VCaP (cell line): ENCODE results near the gene HSD17B3.

ENCODE experiments used
- H3K27ac ChIP-seq: fragments of 450-650 bp; 2 replicates; pipeline ENCODE4 v1.5.1; 2017
- TF ChIP-seq, protein P1 (sequence below): fragments of 450-650 bp; conservative IDR thresholded peaks from 2 replicates; pipeline ENCODE4 v1.5.1; 2017; ENCODE audit warnings: mild to moderate bottlenecking, moderate library complexity

Gene HSD17B3

GRCh38 chr9:96216583-96216982 lies 85.4 kb downstream of the HSD17B3 start:
- TF ChIP-seq, protein P1, sequence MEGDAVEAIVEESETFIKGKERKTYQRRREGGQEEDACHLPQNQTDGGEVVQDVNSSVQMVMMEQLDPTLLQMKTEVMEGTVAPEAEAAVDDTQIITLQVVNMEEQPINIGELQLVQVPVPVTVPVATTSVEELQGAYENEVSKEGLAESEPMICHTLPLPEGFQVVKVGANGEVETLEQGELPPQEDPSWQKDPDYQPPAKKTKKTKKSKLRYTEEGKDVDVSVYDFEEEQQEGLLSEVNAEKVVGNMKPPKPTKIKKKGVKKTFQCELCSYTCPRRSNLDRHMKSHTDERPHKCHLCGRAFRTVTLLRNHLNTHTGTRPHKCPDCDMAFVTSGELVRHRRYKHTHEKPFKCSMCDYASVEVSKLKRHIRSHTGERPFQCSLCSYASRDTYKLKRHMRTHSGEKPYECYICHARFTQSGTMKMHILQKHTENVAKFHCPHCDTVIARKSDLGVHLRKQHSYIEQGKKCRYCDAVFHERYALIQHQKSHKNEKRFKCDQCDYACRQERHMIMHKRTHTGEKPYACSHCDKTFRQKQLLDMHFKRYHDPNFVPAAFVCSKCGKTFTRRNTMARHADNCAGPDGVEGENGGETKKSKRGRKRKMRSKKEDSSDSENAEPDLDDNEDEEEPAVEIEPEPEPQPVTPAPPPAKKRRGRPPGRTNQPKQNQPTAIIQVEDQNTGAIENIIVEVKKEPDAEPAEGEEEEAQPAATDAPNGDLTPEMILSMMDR: no peak
- H3K27ac ChIP-seq: no peak overlapping the region

DNA sequence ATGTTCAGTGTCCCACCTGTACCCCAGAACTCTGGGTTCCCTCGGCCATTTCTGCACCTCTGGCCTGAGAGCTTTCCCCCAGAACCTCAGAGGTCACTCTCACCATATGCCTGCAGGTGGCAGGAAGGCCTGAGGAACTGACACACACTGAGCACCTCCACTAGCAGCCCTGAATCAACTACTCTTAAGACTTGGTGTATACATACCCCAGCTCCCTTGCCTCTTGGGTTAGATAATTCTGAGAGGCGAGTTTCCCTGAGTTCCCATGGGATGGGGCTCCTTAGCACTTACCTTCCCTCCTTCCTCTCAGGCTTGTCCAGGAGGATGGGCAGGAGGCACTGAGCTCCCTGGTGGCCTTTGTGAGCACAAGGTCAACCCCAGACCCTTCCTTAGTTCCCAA lies 86.1 kb downstream of the HSD17B3 start:
- no peak overlapping the region for H3K27ac ChIP-seq
- TF ChIP-seq, protein P1: no peak

GRCh38 chr9:96214635-96215034 lies 87.3 kb downstream of the HSD17B3 start:
- TF ChIP-seq, protein P1: no peak
- H3K27ac ChIP-seq: no peak overlapping the region

DNA sequence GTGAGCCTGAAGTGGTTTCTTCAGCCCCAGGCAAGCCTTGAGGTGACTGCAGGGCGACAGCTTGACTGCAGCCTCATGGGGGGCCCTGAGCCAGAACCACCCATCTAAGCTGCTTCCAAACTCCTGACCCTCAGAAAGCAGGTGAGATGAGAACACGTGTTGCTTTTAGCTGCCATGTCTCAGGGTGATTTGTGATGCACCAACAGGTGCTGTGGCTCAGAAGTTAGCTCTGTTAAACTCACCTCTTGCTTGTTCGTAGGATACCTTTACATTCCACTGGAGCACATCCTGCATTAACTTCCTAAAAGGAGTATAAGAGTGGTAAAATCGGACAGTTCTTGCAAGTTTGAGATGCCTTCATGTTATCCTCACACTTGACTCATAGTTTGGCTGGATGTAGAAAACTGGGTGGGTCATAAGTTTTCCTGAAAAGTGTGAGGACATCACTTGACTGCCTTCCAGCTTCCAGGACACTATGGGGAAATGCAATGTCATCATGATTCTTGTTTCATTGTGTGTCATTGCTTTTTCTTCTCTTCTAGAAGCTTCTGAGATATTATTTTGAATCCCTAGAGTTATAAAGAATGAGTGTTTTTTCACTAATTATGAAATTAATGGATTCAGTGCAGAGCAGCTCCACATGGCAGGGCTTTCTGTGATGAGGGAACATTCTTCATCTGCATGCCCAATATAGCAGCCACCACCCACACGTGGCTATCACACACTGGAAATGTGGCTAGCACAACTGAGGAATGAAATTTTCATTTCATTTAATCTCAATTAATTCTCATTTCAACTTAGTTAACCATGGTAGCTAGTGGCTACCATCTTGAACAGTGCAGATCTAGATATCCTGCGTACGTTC lies 92.3 kb downstream of the HSD17B3 start:
- TF ChIP-seq, protein P1: no peak
- no peak overlapping the region for H3K27ac ChIP-seq

DNA sequence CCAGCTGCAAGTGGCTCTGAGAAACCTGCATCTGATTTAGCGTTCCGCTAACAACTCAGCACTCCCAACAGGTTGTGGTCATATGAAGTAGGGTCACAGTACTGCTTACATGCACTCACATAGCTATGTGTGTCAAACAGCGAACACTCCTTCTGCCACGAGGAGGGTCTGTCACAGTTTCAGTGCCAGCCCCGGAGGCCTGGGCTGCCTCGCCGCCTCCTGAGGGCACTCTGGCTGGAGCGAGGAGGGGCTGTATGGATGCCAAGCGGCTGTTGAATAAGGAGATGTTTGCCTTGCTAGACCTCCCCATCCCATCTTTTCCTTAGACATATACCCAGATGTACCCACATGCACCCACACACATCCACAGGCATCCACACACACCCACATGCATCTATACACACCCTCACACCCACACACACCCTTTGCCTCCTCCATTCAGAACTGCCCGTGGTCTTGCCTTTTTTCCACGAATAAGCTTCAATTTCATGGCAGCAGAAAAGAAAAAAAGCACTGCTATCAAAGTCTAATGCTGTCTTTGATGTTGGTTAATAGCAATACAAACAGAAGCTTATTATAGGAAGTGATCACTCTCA lies 95.7 kb downstream of the HSD17B3 start:
- H3K27ac ChIP-seq: no peak overlapping the region
- TF ChIP-seq, protein P1: no peak

DNA sequence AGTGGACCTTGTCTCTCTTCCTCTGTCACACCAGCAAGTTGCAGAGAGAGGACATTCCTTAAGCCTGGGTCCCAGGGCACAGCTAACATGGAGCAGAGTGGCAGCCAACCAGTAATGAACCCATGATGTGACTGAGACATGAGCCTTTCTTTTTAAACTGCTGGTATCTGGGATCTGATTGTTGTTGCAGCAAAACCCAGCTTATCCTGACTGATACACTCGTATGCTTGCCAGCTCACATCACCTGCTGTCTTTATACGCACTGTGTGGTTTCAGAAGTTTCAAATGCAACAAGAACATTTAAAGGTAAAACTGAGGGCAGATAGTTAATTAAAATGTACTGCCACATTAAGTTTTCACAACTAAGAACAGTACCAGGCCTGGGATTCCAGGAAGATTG lies 97.1 kb downstream of the HSD17B3 start:
- H3K27ac ChIP-seq: no peak overlapping the region
- TF ChIP-seq, protein P1: no peak

DNA sequence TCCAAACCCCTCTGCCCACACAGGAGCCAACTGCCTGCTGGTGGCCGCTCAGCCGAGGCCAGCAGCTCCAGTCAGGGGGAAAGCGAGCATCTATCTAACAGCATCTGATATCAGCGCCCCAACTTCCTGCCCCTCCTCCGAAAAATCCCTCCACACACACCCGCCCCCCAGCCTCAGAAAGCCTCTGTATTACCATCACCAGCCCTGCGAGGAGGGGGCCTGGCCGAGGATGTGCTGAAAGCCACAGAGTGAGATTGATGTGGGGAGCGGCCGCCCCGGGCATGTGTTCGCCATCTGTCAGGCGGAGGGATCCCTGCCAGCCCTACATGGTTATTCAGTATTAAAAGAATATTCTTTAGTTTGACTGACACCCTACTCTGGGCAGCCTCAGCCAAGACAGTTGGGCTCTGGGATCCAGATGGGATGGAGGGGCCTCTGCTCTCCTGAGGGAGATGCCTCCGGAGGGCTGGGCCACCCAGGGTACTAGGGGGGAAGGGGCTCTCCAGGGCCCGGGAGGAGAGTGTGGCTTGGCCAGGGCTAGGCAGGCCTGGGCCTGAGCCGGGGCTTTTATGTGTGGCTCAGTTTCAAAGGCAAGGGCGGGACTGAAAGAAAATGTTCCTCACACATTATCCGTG lies 98.0 kb downstream of the HSD17B3 start:
- TF ChIP-seq, protein P1: no peak
- no peak overlapping the region for H3K27ac ChIP-seq
